H1 (cell line): ENCODE measurements around the gene PLCB2. TPM values are rescaled to one million over a fixed set of nuclear protein-coding genes. Genes with fewer than 3 reads are reported as not detected.

Source experiments
- CTCF ChIA-PET: fragments of 300-600 bp; sonication (Branson Sonifier 250); formaldehyde crosslinking; loops from one replicate; lab custom pipeline; 2021; ENCODE audit not compliant: partially characterized antibody; lab: Charles Lee
- POLR2A ChIA-PET: fragments of 300-600 bp; sonication (Branson Sonifier 250); formaldehyde crosslinking; loops from one replicate; lab custom pipeline; 2021; ENCODE audit warnings: inconsistent platforms; ENCODE audit not compliant: partially characterized antibody; lab: Charles Lee
- DNase-seq, 2 experiments: peaks; one replicate each; pipeline versions ENCODE4 v3.0.0 to v3.0.0-alpha.2; 2010 to 2022; ENCODE audit warnings: low spot score in 2 of 2, low read depth in 1 of 2, mixed read lengths in 1 of 2
- FAIRE-seq: peaks from 2 replicates; lab custom pipeline; 2011; peaks lifted over from hg19 to GRCh38; lab: Jason Lieb, UNC
- H2AFZ ChIP-seq: 2 replicates; pipeline ENCODE4 v1.8.1; 2012; ENCODE audit warnings: low read length, inconsistent platforms
- H2AK5ac ChIP-seq: 2 replicates; pipeline ENCODE4 v1.6.1; 2013; ENCODE audit warnings: low read depth, low read length
- H2BK120ac ChIP-seq: replicated peaks from 2 replicates; pipeline ENCODE3; 2013; ENCODE audit warnings: low read depth, low read length, inconsistent platforms
- H2BK12ac ChIP-seq: 2 replicates; pipeline ENCODE4 v1.6.1; 2013; ENCODE audit warnings: low read depth, low read length
- H2BK15ac ChIP-seq: 2 replicates; pipeline ENCODE4 v1.6.1; 2013; ENCODE audit warnings: low read length
- H2BK20ac ChIP-seq: 2 replicates; pipeline ENCODE4 v1.6.1; 2013; ENCODE audit warnings: low read length
- H2BK5ac ChIP-seq: 2 replicates; pipeline ENCODE4 v1.6.1; 2013; ENCODE audit warnings: low read depth, low read length
- H3K14ac ChIP-seq: 2 replicates; pipeline ENCODE4 v1.6.1; 2013; ENCODE audit warnings: inconsistent platforms; ENCODE audit not compliant: insufficient read length
- H3K18ac ChIP-seq: 2 replicates; pipeline ENCODE4 v1.6.1; 2013; ENCODE audit warnings: low read length; ENCODE audit errors: extremely low read depth
- H3K23ac ChIP-seq: 2 replicates; pipeline ENCODE4 v1.6.1; 2013; ENCODE audit warnings: inconsistent platforms; ENCODE audit not compliant: insufficient read length
- H3K23me2 ChIP-seq: 2 replicates; pipeline ENCODE4 v1.6.1; 2013; ENCODE audit warnings: low read depth, low read length
- H3K27ac ChIP-seq: 2 replicates; pipeline ENCODE4 v1.6.1; 2011; ENCODE audit warnings: low read depth, low read length, inconsistent platforms
- H3K27me3 ChIP-seq, 4 experiments: replicated peaks in 1 of 4; 1 replicate in 1 of 4; 2 replicates in 3 of 4; pipeline versions ENCODE4 v1.6.1 to v1.8.1; 2011 to 2013; ENCODE audit warnings: low read length in 3 of 4, mild to moderate bottlenecking in 3 of 4, inconsistent platforms in 2 of 4, mixed read lengths in 2 of 4, moderate library complexity in 1 of 4; ENCODE audit not compliant: control insufficient read depth in 3 of 4, insufficient read depth in 3 of 4; ENCODE audit errors: extremely low read depth in 1 of 4
- H3K36me3 ChIP-seq, 4 experiments: 2 replicates each; pipeline versions ENCODE4 v1.6.1 to v1.8.1; 2011 to 2013; ENCODE audit warnings: mild to moderate bottlenecking in 4 of 4, low read length in 3 of 4, moderate library complexity in 2 of 4, control low read depth in 1 of 4, inconsistent platforms in 1 of 4; ENCODE audit not compliant: insufficient read depth in 4 of 4, control insufficient read depth in 2 of 4
- H3K4ac ChIP-seq: replicated peaks from 2 replicates; pipeline ENCODE3; 2013; ENCODE audit warnings: low read length, low read depth, mixed read lengths, inconsistent platforms; ENCODE audit not compliant: insufficient read length
- H3K4me1 ChIP-seq, 4 experiments: replicated peaks in 1 of 4; 1 replicate in 1 of 4; 2 replicates in 3 of 4; pipeline versions ENCODE4 v1.6.1 to v1.8.1; 2011 to 2013; ENCODE audit warnings: low read length in 3 of 4, inconsistent platforms in 2 of 4, mixed read lengths in 1 of 4; ENCODE audit not compliant: insufficient read depth in 4 of 4, control insufficient read depth in 3 of 4
- H3K4me2 ChIP-seq, 2 experiments: 2 replicates each; pipeline versions ENCODE4 v1.6.1 to v1.8.1; 2011 to 2013; ENCODE audit warnings: low read depth in 2 of 2, low read length in 2 of 2, control low read depth in 1 of 2, inconsistent platforms in 1 of 2, mild to moderate bottlenecking in 1 of 2; ENCODE audit not compliant: insufficient read depth in 1 of 2
- H3K4me3 ChIP-seq, 4 experiments: fragments of 200-600, 300-600 bp in 1 of 4; sonication (generic), shearing (Covaris generic), sonication (Bioruptor Twin) in 1 of 4; 2 replicates each; pipeline versions ENCODE4 v1.5.1 to v1.8.1; 2011 to 2016; ENCODE audit warnings: low read length in 4 of 4, low read depth in 3 of 4, control low read depth in 2 of 4, inconsistent platforms in 2 of 4, mild to moderate bottlenecking in 2 of 4, mixed read lengths in 1 of 4, moderate library complexity in 1 of 4; ENCODE audit not compliant: insufficient read depth in 2 of 4; ENCODE audit errors: extremely low read depth in 1 of 4
- H3K56ac ChIP-seq: replicated peaks from 2 replicates; pipeline ENCODE3; 2013; ENCODE audit warnings: low read depth, mild to moderate bottlenecking, mixed read lengths, low read length, inconsistent platforms; ENCODE audit not compliant: insufficient read length
- H3K79me1 ChIP-seq: 2 replicates; pipeline ENCODE4 v1.6.1; 2013; ENCODE audit warnings: low read depth, low read length, control low read depth
- H3K79me2 ChIP-seq, 2 experiments: 2 replicates each; pipeline versions ENCODE4 v1.6.1 to v1.8.1; 2012 to 2013; ENCODE audit warnings: low read length in 2 of 2, mild to moderate bottlenecking in 2 of 2, inconsistent platforms in 1 of 2; ENCODE audit not compliant: insufficient read depth in 2 of 2, control insufficient read depth in 1 of 2
- H3K9ac ChIP-seq, 4 experiments: replicated peaks in 1 of 4; 1 replicate in 1 of 4; 2 replicates in 3 of 4; pipeline versions ENCODE4 v1.6.1 to v1.8.1; 2011 to 2013; ENCODE audit warnings: low read depth in 3 of 4, low read length in 3 of 4, control low read depth in 2 of 4, mild to moderate bottlenecking in 2 of 4, moderate library complexity in 2 of 4, inconsistent platforms in 1 of 4; ENCODE audit errors: extremely low read depth in 1 of 4
- H3K9me3 ChIP-seq, 2 experiments: 2 replicates each; pipeline versions ENCODE4 v1.6.1 to v1.8.1; 2012 to 2013; ENCODE audit warnings: mild to moderate bottlenecking in 2 of 2, moderate library complexity in 2 of 2, control low read depth in 1 of 2, inconsistent platforms in 1 of 2, low read depth in 1 of 2, low read length in 1 of 2, mixed read lengths in 1 of 2; ENCODE audit not compliant: insufficient read depth in 2 of 2
- H4K20me1 ChIP-seq, 2 experiments: replicated peaks in 1 of 2; 2 replicates each; pipeline versions ENCODE3 to v1.8.1; 2011 to 2013; ENCODE audit warnings: inconsistent platforms in 2 of 2, low read length in 2 of 2, mild to moderate bottlenecking in 1 of 2; ENCODE audit not compliant: insufficient read depth in 2 of 2, control insufficient read depth in 1 of 2
- H4K5ac ChIP-seq: 2 replicates; pipeline ENCODE4 v1.6.1; 2013; ENCODE audit warnings: low read length, low read depth, mixed read lengths, inconsistent platforms; ENCODE audit not compliant: insufficient read length
- H4K8ac ChIP-seq: 2 replicates; pipeline ENCODE4 v1.8.0; 2013; ENCODE audit warnings: mild to moderate bottlenecking, moderate library complexity, low read length, inconsistent platforms; ENCODE audit not compliant: insufficient read depth; ENCODE audit errors: extremely low read depth
- H4K91ac ChIP-seq: replicated peaks from 2 replicates; pipeline ENCODE3; 2013; ENCODE audit warnings: low read length, mixed read lengths, inconsistent platforms; ENCODE audit not compliant: insufficient read length
- BACH1 ChIP-seq: IDR thresholded peaks from 2 replicates; pipeline ENCODE4 v1.6.1; 2012; ENCODE audit warnings: low read length, improper control_type of control experiment
- BCL11A ChIP-seq, 2 experiments: IDR thresholded peaks; one replicate each; pipeline ENCODE4 v1.6.1; 2011; ENCODE audit warnings: low read depth in 2 of 2, low read length in 2 of 2, mild to moderate bottlenecking in 2 of 2
- CBX8 ChIP-seq: fragments of 300-800, 300-1000 bp; sonication (generic); IDR thresholded peaks from 2 replicates; pipeline ENCODE4 v1.7.1; 2016; ENCODE audit warnings: low read depth, low read length, borderline replicate concordance
- EP300 ChIP-seq, 2 experiments: IDR thresholded peaks; 1 replicate in 1 of 2; 2 replicates in 1 of 2; pipeline ENCODE4 v1.6.1; 2011 to 2012; ENCODE audit warnings: low read depth in 2 of 2, low read length in 2 of 2, mild to moderate bottlenecking in 2 of 2, borderline replicate concordance in 1 of 2, inconsistent platforms in 1 of 2, moderate library complexity in 1 of 2
- FOSL1 ChIP-seq: IDR thresholded peaks from 2 replicates; pipeline ENCODE4 v1.6.1; 2011; ENCODE audit warnings: mild to moderate bottlenecking, low read depth, low read length, moderate library complexity; ENCODE audit not compliant: insufficient read depth
- GABPA ChIP-seq: IDR thresholded peaks from 2 replicates; pipeline ENCODE4 v1.6.1; 2011; ENCODE audit warnings: mild to moderate bottlenecking, low read length, moderate library complexity, borderline replicate concordance; ENCODE audit not compliant: insufficient read depth
- MAFK ChIP-seq: IDR thresholded peaks from 2 replicates; pipeline ENCODE4 v1.6.1; 2012; ENCODE audit warnings: low read depth, mild to moderate bottlenecking, improper control_type of control experiment, low read length
- POU5F1 ChIP-seq: IDR thresholded peaks from 2 replicates; pipeline ENCODE4 v1.6.1; 2011; ENCODE audit warnings: low read depth, mild to moderate bottlenecking, low read length, moderate library complexity
- SAP30 ChIP-seq: fragments of 300-600 bp; sonication (generic); IDR thresholded peaks from 2 replicates; pipeline ENCODE4 v1.7.1; 2012; ENCODE audit warnings: low read length, moderate library complexity, mild to moderate bottlenecking, inconsistent platforms; ENCODE audit not compliant: insufficient read depth, insufficient replicate concordance
- SIN3A ChIP-seq, 2 experiments: IDR thresholded peaks in 1 of 2; conservative IDR thresholded peaks in 1 of 2; 2 replicates each; pipeline ENCODE4 v1.6.1; 2011 to 2012; ENCODE audit warnings: low read length in 2 of 2, improper control_type of control experiment in 1 of 2, low read depth in 1 of 2, mild to moderate bottlenecking in 1 of 2
- USF2 ChIP-seq: IDR thresholded peaks from 2 replicates; pipeline ENCODE4 v1.6.1; 2011; ENCODE audit warnings: low read length, improper control_type of control experiment
- WGBS, 2 experiments: shearing (Covaris generic) in 1 of 2; methylation state at CpG; one replicate each; pipeline versions ENCODE4 v1.1.6 to v1.1.7; 2013 to 2015; ENCODE audit warnings: low lambda C conversion rate in 2 of 2, mixed read lengths in 2 of 2, inconsistent platforms in 1 of 2, low coverage in 1 of 2, missing lambda C conversion rate in 1 of 2; ENCODE audit not compliant: insufficient replicate concordance in 2 of 2, insufficient coverage in 1 of 2, insufficient read length in 1 of 2; ENCODE audit errors: extremely low coverage in 1 of 2, missing lambda C conversion rate in 1 of 2; 5-methylcytosine and 5-hydroxymethylcytosine counted together
- polyA plus RNA-seq, 7 experiments: library from polyadenylated mRNA; depleted of rRNA in 3 of 7; stranded (reverse) in 5 of 7; unstranded in 2 of 7; fragments of >200 nt in 5 of 7; fragments of 200-250 nt in 2 of 7; gene quantifications; 1 replicate in 5 of 7; 2 replicates in 1 of 7; 4 replicates in 1 of 7; pipeline versions ENCODE4 v1.2.1 to v1.2.3, GENCODE V29; 2011 to 2013; ENCODE audit warnings: missing spikeins in 2 of 7, mixed read lengths in 2 of 7
- total RNA-seq: library from RNA; stranded (reverse); fragmentation: NEBNext Ultra II Directional; extraction: Animal tissue kit (Norgen Biotek cat#: 25700); gene quantifications from 2 replicates; pipeline ENCODE4 v1.2.1, GENCODE V29; 2021

Gene PLCB2
- total and polyA plus RNA-seq, 2 of the 8 experiments (the other 6 are each of a cell fraction or from before 2014, with no cell fraction given) = 7.2 to 8.4 TPM

GRCh38 chr15:40317580-40317979 lies 9.8 kb upstream of the PLCB2 start:
- CTCF ChIA-PET = interaction anchor here (0.7 to 23.9 kb wide), 10 partner anchors 11 to 280 kb away, joined by 3 to 584 read pairs (median 6); partner anchors contain the start of genes ANKRD63, CCDC9B, PAK6 and PLCB2
- FAIRE-seq = no peak
- WGBS, 2 experiments = 98% methylated on average over 4 of the region's 4 CpGs; no CpG with 5 or more reads in 1 of the 2 experiments
- TF ChIP-seq USF2 (no peak), EP300 (IDR thresholded peaks at IDR 0.05; ENCODE audit: borderline replicate concordance in 1 of 2, low read depth in 2 of 2, low read length in 2 of 2) (no peak), BCL11A (IDR thresholded peaks at IDR 0.05; ENCODE audit: low read depth in 2 of 2, low read length in 2 of 2) (no peak), CBX8 (no peak), GABPA (no peak), MAFK (no peak), SAP30 (no peak), SIN3A (conservative IDR thresholded peaks at IDR 0.05 in 1 of 2, IDR thresholded peaks at IDR 0.05 in 1 of 2; ENCODE audit: low read depth in 1 of 2, low read length in 2 of 2) (no peak), POU5F1 (no peak), FOSL1 (no peak), BACH1 (no peak)

More at GRCh38 chr15:40317580-40317979, 9.8 kb upstream of the PLCB2 start:
- Histone ChIP-seq H3K56ac (no peak overlapping the region), H4K8ac (no peak overlapping the region), H3K18ac (no peak overlapping the region), H3K36me3 (no peaks in the 10 kb centered on the region), H3K23ac (no peak overlapping the region), H2BK20ac (no peak overlapping the region), H3K9me3 (no peaks in the 10 kb centered on the region), H3K79me2 (no peaks in the 10 kb centered on the region), H2AFZ (no peak overlapping the region), H3K27ac (no peak overlapping the region), H3K27me3 (peaks cover 0 to 10% (median 6%) of the 10 kb centered on the region in 4 experiments; a peak in 4 of 7 replicates), H2AK5ac (no peak overlapping the region), H2BK120ac (no peak overlapping the region), H4K91ac (no peak overlapping the region), H3K4me3 (no peak overlapping the region), H4K20me1 (peaks cover 0 to 1% of the 10 kb centered on the region in 2 experiments), H3K9ac (no peak overlapping the region), H3K4me2 (no peak overlapping the region), H3K23me2 (peaks cover 2% of the 10 kb centered on the region; the same call in 1 of the 2 replicates), H2BK15ac (no peak overlapping the region), H2BK12ac (no peak overlapping the region), H3K79me1 (no peaks in the 10 kb centered on the region), H3K4me1 (peaks cover 2 to 14% (median 8%) of the 10 kb centered on the region in 4 experiments), H4K5ac (no peak overlapping the region), H3K4ac (no peak overlapping the region), H2BK5ac (no peak overlapping the region), H3K14ac (no peak overlapping the region)
- POLR2A ChIA-PET = interaction anchor here (1.4 kb wide), 1 partner anchor 38 kb away, joined by 4 read pairs; no protein-coding TSS in a partner anchor
- no peak for DNase-seq
